GM19438 (cell line): ENCODE data around the gene PIK3C2B.
"Not testable (repeated sequence)": the region's sequence is repeated elsewhere in the genome, so short reads cannot be mapped to it uniquely, and the experiment has no call there.

ENCODE experiments used
- ATAC-seq: cut with Tn5 transposase; IDR thresholded peaks from one replicate; pipeline ENCODE4 v1.9.1; 2021; ENCODE audit warnings: low read depth; ENCODE audit not compliant: unreplicated experiment

The PIK3C2B gene

DNA sequence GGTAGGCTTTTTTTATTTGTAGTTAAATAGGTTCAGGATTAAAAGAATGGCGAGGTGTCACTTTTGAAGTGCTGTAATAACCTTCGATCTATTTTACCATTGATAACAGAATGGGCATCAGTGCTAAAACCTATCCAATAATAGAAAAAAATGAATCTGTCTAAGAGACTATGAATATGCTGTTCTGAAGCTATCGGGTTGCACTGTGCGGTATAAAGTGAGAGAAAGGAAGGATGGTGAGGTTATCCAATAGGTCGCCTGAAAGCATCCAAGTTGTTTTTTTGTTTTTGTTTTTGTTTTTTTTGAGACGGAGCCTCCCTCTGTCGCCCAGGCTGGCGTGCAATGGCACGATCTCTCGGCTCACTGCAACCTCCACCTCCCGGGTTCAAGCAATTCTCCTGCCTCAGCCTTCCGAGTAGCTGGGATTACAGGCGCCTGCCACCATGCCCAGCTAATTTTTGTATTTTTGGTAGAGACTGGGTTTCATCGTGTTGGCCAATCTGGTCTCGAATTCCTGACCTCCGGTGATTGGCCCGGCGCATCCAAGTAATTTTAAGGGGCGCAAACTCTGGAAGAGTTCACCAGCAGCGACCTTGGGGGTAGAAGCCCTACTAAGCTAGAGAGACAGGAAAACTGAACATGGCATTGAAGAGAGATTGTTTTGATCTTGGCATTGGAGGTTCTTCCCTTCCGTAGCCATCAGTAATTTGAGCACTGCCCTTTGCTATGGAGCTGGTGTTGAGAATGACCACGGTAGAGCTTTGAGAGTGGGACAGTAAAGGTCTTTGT is 12.9 kb upstream of the PIK3C2B start:
- ATAC-seq: peak; percentile 15

DNA sequence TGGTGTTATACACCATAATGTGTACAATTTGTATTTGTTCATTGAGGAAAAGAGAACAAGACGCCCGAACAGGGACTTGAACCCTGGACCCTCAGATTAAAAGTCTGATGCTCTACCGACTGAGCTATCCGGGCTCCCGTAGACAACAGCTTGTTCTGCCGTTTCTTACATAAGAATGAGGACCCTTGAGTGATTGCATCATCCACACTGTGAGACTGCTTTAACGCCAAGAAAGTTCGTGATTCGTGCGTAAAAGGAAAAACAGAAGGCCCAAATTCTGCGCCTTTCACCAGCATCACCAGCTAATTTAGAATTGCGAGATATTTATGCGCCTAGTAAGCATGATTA is 12.3 kb upstream of the PIK3C2B start:
- ATAC-seq: peak; percentile 56

DNA sequence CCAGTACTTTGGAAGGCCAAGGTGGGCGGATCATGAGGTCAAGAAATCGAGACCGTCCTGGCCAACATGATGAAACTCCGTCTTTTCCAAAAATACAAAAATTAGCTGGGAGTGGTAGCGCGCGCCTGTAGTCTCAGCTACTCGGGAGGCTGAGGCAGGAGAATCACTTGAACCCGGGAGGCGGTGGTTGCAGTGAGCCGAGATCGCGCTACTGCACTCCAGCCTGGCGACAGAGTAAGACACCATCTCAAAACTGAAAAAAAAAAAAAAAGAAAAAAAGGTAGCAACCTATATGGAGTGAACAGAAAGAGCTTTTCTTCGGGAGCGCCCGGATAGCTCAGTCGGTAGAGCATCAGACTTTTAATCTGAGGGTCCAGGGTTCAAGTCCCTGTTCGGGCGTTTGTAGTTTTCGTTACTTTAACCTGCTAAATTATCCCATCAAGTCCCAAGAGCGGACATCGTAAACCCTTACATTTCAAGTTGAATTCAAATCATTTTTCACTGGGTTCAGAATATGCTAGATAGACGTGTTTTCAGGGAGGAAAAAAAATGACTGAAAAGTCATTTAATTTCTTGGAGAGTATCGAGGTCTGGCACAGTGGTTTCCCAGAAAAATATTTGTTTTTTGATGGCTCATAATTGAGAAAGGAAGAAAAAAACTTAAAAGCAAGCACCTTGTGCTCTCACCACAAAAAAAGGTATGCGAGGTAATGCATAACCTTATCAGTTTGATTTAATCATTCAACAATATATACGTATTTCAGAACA is 11.8 kb upstream of the PIK3C2B start:
- ATAC-seq: peak; percentile 60

- ATAC-seq: no peak
These were observed 11.1 kb upstream of the PIK3C2B start for GRCh38 chr1:204505674-204506200.

GRCh38 chr1:204503913-204504519 is 9.4 kb upstream of the PIK3C2B start:
- ATAC-seq: no peak

GRCh38 chr1:204503122-204503912 is 8.7 kb upstream of the PIK3C2B start:
- ATAC-seq: no peak

- ATAC-seq: no peak
These were observed 7.6 kb upstream of the PIK3C2B start for GRCh38 chr1:204502241-204502640.

- ATAC-seq: no peak
These were observed 5.2 kb upstream of the PIK3C2B start for GRCh38 chr1:204499511-204500468.

- ATAC-seq: no peak
These were observed 4.4 kb upstream of the PIK3C2B start for GRCh38 chr1:204498981-204499380.

DNA sequence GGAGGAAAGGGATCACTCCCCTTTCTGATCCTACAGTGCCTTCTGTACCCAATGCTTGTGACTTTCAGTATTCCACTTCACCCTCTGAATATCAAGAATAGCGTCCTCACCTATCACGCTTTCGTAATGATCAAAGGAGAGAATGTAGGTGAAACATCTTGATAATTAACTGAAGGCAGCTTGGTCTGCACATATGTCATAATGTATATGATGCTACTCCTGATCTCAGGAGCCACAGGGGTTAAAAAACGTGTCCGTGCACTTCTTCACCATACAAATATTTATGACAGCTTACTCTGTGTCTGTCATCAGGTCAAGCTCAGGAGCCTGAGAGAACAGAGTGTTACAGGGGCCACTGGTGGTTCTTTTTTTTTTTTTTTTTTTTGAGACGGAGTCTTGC is 1.2 kb upstream of the PIK3C2B start:
- no peak for ATAC-seq

DNA sequence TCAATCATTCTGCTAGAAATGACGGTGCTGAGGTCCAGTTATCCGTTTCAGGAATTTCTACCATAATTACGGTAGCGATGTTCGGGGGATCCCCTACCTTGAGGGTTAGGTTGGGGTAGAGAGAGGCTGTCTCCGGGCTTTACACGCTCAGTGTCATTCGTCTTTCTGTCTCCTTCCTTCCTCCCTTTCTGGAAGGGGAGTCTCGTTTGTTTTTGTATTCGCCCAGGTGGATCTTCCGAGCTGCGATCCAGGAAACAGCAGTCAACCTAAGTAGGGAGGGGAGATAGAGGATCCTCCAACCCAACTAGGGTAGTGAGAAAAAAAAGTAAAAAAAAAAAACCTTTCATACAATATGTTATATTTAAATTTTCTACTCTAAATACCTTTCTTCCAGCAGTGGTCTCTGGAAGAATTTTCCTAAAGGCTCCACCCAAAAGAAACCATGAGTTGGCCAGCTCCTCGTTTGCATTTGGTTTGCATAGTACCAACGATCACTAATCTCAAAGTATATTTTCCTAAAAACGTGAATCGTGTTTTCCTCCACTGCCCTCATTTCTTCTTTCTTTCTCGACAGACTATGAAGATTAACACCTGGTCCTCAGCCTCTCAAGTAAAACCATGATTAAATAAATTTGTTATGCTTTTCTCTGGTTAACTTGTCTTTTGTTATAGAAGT is 611 bp upstream of the PIK3C2B start:
- ATAC-seq: peak; percentile 23

DNA sequence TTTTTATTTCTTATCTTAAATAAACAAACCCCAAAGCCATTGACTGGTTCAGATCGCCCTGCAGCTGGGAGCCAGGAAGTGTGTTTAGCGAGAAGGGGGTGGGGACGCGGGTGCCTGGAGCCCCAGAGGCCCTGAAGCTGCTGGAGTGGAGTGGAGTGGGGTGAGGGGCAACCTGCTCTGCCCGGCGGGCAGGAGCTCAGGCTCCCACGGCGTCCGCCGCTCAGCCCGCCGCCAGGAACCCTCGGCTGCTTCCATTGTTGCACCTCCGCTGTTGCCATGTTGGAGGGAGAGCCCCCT is 673 bp downstream of the PIK3C2B start:
- peak; percentile 36 for ATAC-seq

DNA sequence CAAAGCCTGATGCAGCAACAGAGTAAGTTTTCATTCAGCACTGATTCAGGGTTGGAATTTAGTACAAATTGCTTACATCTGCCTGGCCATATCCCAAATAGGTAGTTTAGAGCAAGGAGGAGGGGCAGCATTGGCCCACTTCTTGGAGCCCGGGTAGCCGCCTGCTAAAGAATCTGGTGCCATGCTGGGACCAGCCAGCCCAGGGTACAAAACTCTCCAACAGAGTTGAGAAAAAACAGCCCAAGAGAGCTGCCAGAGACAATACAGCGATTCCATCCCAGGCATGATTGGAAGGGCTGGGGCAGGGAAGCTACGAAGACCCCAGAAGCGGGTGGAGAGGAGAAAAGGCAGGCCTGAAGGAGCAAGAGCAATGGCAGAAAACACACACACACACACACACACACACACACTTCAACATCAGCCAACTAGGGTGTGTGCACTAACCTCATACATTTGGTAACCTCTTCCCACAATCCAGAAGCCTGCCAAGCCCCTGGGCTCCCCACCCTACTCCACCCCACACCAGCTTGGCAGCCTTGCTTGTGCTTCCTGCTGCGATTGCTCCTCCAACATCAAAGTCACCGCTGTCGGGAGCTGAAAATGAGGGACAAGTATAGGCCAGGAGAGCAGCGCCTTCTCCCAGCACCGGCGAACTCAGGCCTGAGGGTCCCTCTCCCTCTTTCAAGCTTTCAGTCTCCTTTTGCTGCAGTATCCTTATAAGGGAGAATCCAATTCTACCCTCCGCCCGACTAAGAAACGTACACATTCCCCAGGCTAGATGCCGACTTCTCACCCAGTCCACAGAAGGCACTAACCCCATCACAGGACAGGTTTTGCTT is 1.2 kb downstream of the PIK3C2B start:
- ATAC-seq: no peak

GRCh38 chr1:204491655-204492054 is 3.0 kb downstream of the PIK3C2B start:
- ATAC-seq: no peak

DNA sequence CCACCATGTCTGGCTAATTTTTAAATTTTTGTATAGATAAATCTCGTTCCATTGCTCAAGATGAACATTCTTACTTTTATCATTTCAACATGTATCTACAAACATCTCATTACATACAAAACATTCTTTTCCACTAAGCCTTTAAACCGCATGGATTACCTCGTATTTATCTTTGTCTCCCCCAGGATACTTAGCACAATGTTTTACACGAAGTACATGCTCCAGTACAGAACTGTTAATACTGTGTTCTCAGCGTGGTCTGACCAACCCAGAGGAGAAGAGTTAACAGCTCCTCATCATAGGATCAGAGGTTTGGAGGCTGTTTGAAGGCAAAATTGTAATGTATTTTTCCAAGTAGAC is 7.4 kb downstream of the PIK3C2B start:
- no peak for ATAC-seq

GRCh38 chr1:204486513-204487255 is 7.9 kb downstream of the PIK3C2B start:
- not testable (repeated sequence) for ATAC-seq

- ATAC-seq: no peak
These were observed 10.8 kb downstream of the PIK3C2B start for GRCh38 chr1:204483791-204484190.

- ATAC-seq: peak; percentile 52
These were observed 14.1 kb downstream of the PIK3C2B start for GRCh38 chr1:204480515-204480914.
